CD4-positive, alpha-beta T cell (primary cell): ENCODE measurements around the gene C1QTNF8. TPM values are rescaled to one million over a fixed set of nuclear protein-coding genes. Genes with fewer than 3 reads are reported as not detected.

Source experiments
- ATAC-seq: fragments of 200-7000 bp; cut with Tn5 transposase; one replicate; pipeline ENCODE4 v1.10.0; 2022; ENCODE audit warnings: mild to moderate bottlenecking; ENCODE audit not compliant: poor library complexity
- CTCF ChIA-PET: fragments of 350-600 bp; sonication (Branson Sonifier 250); formaldehyde crosslinking; loops from one replicate; lab custom pipeline; 2021; ENCODE audit warnings: antibody characterized with exemption, inconsistent platforms; lab: Charles Lee
- POLR2A ChIA-PET: fragments of 350-600 bp; sonication (Branson Sonifier 250); formaldehyde crosslinking; loops from one replicate; lab custom pipeline; 2021; ENCODE audit warnings: antibody characterized with exemption, inconsistent platforms; lab: Charles Lee
- DNase-seq, 14 experiments: peaks; one replicate each; pipeline ENCODE4 v3.0.0-alpha.2; 2013 to 2020; ENCODE audit warnings: mixed read lengths in 2 of 14
- H3K27ac ChIP-seq, 2 donors: one replicate each; pipeline versions ENCODE4 v1.5.1 to v1.7.0; 2013; ENCODE audit warnings: low read length in 2 of 2, low read depth in 1 of 2, mild to moderate bottlenecking in 1 of 2
- H3K27me3 ChIP-seq, 2 experiments: 1 replicate in 1 of 2; 2 replicates in 1 of 2; pipeline versions ENCODE4 v1.6.1 to v1.7.0; 2013; ENCODE audit warnings: low read length in 2 of 2, control low read depth in 1 of 2, mild to moderate bottlenecking in 1 of 2, moderate library complexity in 1 of 2; ENCODE audit not compliant: insufficient read depth in 2 of 2, control insufficient read depth in 1 of 2
- H3K36me3 ChIP-seq: one replicate; pipeline ENCODE4 v1.6.1; 2013; ENCODE audit warnings: low read length, control low read depth; ENCODE audit not compliant: insufficient read depth
- H3K4me1 ChIP-seq: one replicate; pipeline ENCODE4 v1.6.1; 2013; ENCODE audit warnings: low read length, control low read depth; ENCODE audit not compliant: insufficient read depth
- H3K4me3 ChIP-seq: one replicate; pipeline ENCODE4 v1.5.1; 2013; ENCODE audit warnings: mild to moderate bottlenecking, low read length, moderate library complexity
- H3K9me3 ChIP-seq, 2 experiments: 1 replicate in 1 of 2; 2 replicates in 1 of 2; pipeline versions ENCODE4 v1.6.1 to v1.7.0; 2013; ENCODE audit warnings: low read length in 2 of 2, mild to moderate bottlenecking in 2 of 2, control low read depth in 1 of 2, moderate library complexity in 1 of 2; ENCODE audit not compliant: control insufficient read depth in 1 of 2, insufficient read depth in 1 of 2
- H3K27ac Mint-ChIP-seq: one replicate; pipeline ENCODE4 v1.8.0; 2020; ENCODE audit warnings: mixed read lengths
- H3K27me3 Mint-ChIP-seq: one replicate; pipeline ENCODE4 v1.8.0; 2021; ENCODE audit warnings: mixed read lengths
- H3K36me3 Mint-ChIP-seq: one replicate; pipeline ENCODE4 v1.8.0; 2021; ENCODE audit warnings: low read depth, mixed read lengths
- H3K4me1 Mint-ChIP-seq: one replicate; pipeline ENCODE4 v1.8.0; 2021; ENCODE audit warnings: low read depth, mixed read lengths
- H3K4me3 Mint-ChIP-seq: one replicate; pipeline ENCODE4 v1.8.0; 2020; ENCODE audit warnings: mild to moderate bottlenecking, mixed read lengths
- H3K9me3 Mint-ChIP-seq: one replicate; pipeline ENCODE4 v1.8.0; 2020; ENCODE audit warnings: mixed read lengths
- intact Hi-C, 2 experiments: fragments of 100-400 bp; cut with DNase I in 1 of 2; cut with micrococcal nuclease in 1 of 2; formaldehyde crosslinking; loops; one replicate each; pipeline versions ENCODE4 v1.15.1 to v1.9.0; 2023 to 2025; cut with DNase I, micrococcal nuclease
- total RNA-seq, 174 experiments: library from RNA in 2 of 174; stranded (reverse) in 2 of 174; gene quantifications; one replicate each; pipeline ENCODE4 v1.2.3 and lab custom pipeline; 2021 to 2026
- TF ChIP-seq, protein P1 (sequence below): fragments of 200-600 bp; IDR thresholded peaks from one replicate; pipeline ENCODE4 v1.8.0; 2022; ENCODE audit warnings: antibody characterized with exemption, mild to moderate bottlenecking

C1QTNF8 gene
- total RNA-seq, 2 experiments from 2014 or later, result not detected

DNA sequence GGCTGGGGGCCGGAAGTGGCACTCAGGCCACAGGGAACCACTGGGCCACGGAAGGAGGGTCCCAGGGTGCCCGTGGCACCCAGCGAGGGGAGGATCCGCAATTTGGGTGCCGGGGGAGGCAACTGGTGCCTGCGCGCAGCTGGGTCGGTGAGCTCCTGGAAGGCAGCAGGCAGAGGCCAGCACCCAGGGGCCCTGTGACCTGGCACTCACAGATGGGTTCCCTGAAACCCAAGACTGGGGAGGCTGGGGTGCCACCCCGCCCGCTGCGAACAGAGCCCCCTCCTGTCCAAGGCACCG, 22.8 kb downstream of the C1QTNF8 start:
- intact Hi-C loops, result no loop called here
- H3K27me3 ChIP-seq, result peaks cover 36 to 58% of the 10 kb centered on the region in 2 experiments
- Mint-ChIP-seq H3K27me3 (peaks cover 17% of the 10 kb centered on the region), H3K9me3 (no peaks in the 10 kb centered on the region), H3K4me1 (no peaks in the 10 kb centered on the region), H3K27ac (no peak overlapping the region), H3K4me3 (no peak overlapping the region), H3K36me3 (no peaks in the 10 kb centered on the region)
- ChIA-PET CTCF (no interaction called here), POLR2A (no interaction called here)
- DNase-seq, result no peak
- H3K4me1 ChIP-seq, result no peaks in the 10 kb centered on the region
- no peak overlapping the region for H3K4me3 ChIP-seq
- no peaks in the 10 kb centered on the region for H3K36me3 ChIP-seq
- ATAC-seq, result no peak
- H3K27ac ChIP-seq, result no peak overlapping the region
- peaks cover 0 to 55% of the 10 kb centered on the region in 2 experiments for H3K9me3 ChIP-seq
- TF ChIP-seq, protein P1, sequence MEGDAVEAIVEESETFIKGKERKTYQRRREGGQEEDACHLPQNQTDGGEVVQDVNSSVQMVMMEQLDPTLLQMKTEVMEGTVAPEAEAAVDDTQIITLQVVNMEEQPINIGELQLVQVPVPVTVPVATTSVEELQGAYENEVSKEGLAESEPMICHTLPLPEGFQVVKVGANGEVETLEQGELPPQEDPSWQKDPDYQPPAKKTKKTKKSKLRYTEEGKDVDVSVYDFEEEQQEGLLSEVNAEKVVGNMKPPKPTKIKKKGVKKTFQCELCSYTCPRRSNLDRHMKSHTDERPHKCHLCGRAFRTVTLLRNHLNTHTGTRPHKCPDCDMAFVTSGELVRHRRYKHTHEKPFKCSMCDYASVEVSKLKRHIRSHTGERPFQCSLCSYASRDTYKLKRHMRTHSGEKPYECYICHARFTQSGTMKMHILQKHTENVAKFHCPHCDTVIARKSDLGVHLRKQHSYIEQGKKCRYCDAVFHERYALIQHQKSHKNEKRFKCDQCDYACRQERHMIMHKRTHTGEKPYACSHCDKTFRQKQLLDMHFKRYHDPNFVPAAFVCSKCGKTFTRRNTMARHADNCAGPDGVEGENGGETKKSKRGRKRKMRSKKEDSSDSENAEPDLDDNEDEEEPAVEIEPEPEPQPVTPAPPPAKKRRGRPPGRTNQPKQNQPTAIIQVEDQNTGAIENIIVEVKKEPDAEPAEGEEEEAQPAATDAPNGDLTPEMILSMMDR, result no peak

DNA sequence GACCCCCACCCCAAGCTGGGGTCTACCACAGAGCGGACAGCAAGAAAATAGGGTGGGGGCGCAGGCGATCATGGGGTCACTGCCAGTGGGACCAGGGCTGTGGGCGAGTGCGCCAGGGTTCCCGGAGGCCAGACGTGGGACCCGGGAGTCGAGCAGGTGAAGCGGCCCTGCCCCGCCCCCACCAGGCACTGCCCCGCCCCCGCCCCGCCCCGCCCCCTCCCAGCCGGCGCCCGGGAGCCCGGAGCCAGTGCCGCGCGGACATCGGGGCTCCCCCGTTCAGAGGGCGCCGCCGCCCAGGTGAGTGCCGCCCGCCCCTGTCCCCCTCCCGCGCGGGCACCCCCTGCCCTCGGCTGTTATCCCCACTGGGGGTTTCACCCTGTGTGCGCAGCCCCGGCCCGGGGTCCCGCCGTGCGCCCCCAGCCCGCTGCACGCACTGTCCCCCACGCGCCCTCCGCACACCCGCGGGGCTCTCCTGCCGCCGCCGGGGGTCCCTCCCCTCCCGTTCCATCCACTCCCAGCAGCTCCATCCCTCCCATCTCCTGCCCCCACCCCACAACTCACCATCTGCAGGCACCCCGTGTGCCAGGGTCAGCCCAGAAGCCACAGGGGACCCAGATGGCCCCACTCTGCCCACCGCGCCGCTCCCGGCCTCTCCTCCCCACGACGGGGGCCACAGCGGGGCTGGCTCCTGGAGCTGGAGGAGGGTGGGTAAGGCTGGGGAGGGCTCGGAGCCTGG, 23.4 kb downstream of the C1QTNF8 start, which contains the start of gene SSTR5:
SSTR5 (plus strand) TSS at position 222 of the 736 bp plus-strand sequence. CDS start 6,122 bp downstream, outside the sequence.
- Mint-ChIP-seq H3K4me1 (no peaks in the 10 kb centered on the region), H3K27me3 (peaks cover 19% of the 10 kb centered on the region), H3K36me3 (no peaks in the 10 kb centered on the region), H3K9me3 (no peaks in the 10 kb centered on the region), H3K4me3 (no peak within 1 kb of the TSS), H3K27ac (no peak within 1 kb of the TSS)
- no peaks in the 10 kb centered on the region for H3K36me3 ChIP-seq
- H3K27ac ChIP-seq, result no peak within 1 kb of the TSS
- ChIA-PET CTCF (no interaction called here), POLR2A (no interaction called here)
- TF ChIP-seq, protein P1, result no peak
- ATAC-seq, result no peak
- peaks cover 0 to 56% of the 10 kb centered on the region in 2 experiments for H3K9me3 ChIP-seq
- intact Hi-C loops, result no loop called here
- H3K4me3 ChIP-seq, result no peak within 1 kb of the TSS
- peaks cover 36 to 58% of the 10 kb centered on the region in 2 experiments for H3K27me3 ChIP-seq
- no peaks in the 10 kb centered on the region for H3K4me1 ChIP-seq
- DNase-seq, result no peak

DNA sequence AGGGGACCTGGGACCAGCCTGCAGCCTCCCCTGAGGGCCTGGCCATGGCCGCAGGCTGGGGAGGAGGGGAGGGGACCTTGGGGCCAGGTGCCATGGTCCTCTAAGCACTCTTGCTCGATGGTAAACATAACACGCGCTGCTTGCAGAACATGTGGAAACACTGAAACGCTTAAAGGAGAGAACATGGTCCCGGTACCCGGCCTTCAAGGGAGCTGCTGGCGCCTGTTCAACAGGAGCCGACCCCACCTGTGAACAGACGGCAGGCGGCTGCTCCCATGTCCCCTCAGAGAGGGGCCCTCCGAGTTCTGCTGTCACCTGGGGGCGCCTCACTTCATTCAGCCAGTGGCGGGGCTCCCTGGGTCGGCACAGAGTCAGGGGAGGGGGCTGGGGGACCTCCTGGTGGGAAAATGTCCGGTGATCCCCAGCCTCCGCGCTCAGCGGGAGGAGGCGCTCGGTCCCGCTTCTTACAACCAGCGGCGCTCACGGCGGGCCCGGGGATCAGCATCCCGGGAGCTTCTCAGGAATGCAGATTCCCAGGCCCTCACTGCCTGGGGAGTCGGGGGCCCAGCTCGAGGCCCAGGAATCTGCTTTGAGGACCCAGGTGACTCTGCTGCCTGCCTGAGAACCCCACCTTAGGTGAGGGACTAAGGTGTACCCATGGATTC, 24.4 kb downstream of the C1QTNF8 start:
- H3K4me3 ChIP-seq, result no peak overlapping the region
- intact Hi-C loops, result no loop called here
- ChIA-PET CTCF (no interaction called here), POLR2A (no interaction called here)
- DNase-seq (no peak), ATAC-seq (no peak)
- TF ChIP-seq, protein P1, result no peak
- H3K9me3 Mint-ChIP-seq, result no peaks in the 10 kb centered on the region
- no peaks in the 10 kb centered on the region for H3K36me3 Mint-ChIP-seq
- no peaks in the 10 kb centered on the region for H3K36me3 ChIP-seq
- peaks cover 0 to 53% of the 10 kb centered on the region in 2 experiments for H3K9me3 ChIP-seq
- no peaks in the 10 kb centered on the region for H3K4me1 Mint-ChIP-seq
- H3K4me3 Mint-ChIP-seq, result no peak overlapping the region
- H3K27ac Mint-ChIP-seq, result no peak overlapping the region
- peaks cover 26% of the 10 kb centered on the region for H3K27me3 Mint-ChIP-seq
- peaks cover 36 to 57% of the 10 kb centered on the region in 2 experiments for H3K27me3 ChIP-seq
- H3K4me1 ChIP-seq, result no peaks in the 10 kb centered on the region
- H3K27ac ChIP-seq, result no peak overlapping the region
